HG03103 (cell line): ENCODE data around the gene QSOX2.
"Not testable (repeated sequence)": the region's sequence is repeated elsewhere in the genome, so short reads cannot be mapped to it uniquely, and the experiment has no call there.

ENCODE experiments used
- ATAC-seq: cut with Tn5 transposase; IDR thresholded peaks from one replicate; pipeline ENCODE4 v1.9.1; 2021; ENCODE audit warnings: low read depth; ENCODE audit not compliant: unreplicated experiment

QSOX2 gene

GRCh38 chr9:136282272-136282861 is 36.8 kb upstream of the QSOX2 start:
- ATAC-seq: no peak

DNA sequence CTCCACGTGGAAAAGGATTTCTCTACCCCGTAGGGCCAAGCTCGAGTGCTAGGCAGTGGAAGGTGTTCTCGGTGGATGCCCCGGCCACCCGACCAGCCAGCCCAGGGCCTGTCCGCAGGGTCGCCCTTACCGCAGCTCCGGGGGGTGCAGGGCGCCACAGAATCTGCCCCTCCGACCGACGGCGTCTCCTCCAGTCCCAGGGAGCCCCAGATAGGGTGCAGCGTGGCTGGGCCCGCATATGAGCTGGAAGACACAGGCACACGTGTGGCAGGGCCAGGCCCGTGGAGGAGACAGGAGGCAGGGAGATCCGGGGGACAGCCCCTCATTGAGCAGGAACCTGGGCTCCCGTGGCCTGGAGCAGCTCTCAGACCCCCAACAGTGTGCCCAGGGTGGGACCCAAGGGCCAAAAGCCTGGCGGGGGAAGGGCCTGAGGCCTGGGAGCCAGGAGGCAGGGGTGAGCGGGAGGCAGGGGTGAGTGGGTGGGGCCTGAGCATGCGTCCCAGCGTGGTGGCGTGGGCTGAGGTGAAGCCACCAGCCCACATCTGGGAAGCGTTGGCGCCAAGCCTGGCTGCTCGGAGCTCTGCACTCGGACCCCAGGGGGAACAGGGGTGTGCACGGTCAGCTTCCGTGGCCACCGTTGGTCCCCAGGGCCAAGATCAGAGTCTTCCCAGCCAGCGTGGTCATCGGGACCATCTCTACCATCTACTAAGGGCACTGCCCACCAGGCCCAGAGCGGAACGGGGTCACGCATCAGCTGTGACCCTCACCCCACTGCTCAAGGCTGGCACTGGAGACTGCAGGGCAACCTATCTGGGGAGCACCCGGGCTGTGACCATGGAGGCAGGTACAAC is 36.0 kb upstream of the QSOX2 start:
- no peak for ATAC-seq

DNA sequence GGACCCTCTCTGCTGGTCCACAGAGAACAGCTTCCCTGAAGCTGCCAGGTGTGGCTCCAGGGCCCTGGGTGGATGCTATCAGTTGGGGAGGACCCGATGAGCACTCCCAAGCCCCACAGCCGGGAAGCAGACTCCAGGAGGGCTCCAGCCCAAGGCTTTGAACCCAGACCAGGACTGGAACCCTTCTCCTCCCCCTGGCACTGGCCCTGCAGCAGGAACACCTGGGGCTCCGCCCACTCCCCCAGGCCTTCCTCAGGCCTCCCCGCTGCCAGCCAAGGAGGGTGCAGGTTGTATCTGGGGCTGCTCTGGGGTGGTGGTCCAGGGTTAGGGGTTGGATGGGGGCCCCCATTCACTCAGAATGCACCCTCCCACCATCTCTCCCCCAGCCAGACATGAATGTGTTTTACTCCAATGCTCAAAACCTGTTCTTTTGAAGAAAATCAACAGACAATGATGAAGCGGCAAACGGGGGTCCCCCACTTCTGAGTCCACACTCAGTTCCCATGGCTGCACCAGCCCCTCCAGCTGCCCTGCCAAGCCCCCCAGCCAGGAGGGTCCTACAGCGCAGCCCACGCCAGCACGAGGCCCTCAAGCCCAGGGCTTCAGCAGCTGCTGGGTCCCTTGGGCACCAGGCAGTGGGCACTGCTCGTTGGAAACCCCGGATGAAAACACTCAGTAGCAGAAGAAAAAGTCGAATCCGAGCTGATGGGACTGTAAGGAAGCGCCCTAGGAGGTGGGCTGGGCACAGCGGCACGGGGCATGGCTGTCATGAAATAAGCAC is 35.1 kb upstream of the QSOX2 start:
- ATAC-seq: no peak

- ATAC-seq: no peak
These were observed 33.9 kb upstream of the QSOX2 start for GRCh38 chr9:136279471-136279870.

DNA sequence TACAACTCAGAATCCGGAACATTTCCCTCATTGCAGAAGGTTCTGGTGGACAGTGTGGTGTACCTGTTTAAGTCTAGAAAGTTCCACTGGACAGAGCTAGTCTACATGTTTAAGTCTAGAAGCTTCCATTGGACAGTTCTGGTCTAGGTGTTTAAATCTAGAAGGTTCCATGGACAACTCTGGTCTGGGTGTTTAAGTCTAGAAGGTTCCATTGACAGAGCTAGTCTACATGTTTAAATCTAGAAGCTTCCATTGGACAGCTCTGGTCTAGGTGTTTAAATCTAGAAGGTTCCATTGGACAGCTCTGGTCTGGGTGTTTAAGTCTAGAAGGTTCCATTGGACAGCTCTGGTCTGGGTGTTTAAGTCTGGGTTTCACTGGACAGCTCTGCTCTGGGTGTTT is 33.3 kb upstream of the QSOX2 start:
- no peak for ATAC-seq

DNA sequence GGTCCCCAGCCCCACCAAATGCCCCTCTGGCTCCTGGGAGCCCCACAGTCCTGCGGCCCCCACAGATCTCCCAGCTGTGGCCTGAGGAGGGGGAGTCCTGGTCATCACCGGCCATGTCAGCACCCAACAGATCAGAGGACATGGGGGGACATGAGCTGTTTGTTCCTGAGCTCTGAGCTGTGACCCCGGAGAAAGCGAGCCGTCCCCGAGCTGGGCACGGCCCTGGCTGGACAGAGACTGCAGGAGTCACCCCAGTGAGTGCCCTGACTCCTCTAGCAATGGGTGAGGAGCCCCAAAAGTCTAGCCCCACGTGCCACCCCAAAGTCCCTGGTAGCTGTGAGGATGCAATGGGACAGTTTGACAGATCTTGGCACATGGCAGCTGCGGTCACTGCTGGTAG is 32.6 kb upstream of the QSOX2 start:
- ATAC-seq: no peak

DNA sequence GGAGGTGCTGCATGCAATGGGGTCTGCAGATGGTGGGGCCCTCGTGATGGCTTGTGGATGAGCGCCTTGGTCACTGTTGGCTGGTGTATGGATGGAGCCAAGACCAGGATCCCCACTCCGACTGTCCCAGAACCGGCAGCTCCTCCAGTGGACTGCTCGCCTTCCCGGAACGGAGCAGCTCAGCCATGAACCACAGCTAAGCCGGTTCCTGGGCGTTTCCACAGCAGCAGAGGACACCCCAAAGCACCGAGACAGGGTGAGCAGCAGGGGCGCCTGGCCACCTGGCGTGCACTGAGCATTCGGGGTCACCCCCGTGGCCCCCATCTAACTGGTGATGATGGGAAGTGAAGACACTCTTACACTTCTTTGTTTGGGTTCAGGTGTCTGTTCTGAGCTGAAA is 32.1 kb upstream of the QSOX2 start:
- ATAC-seq: no peak

GRCh38 chr9:136276716-136277115 is 31.1 kb upstream of the QSOX2 start:
- ATAC-seq: no peak

DNA sequence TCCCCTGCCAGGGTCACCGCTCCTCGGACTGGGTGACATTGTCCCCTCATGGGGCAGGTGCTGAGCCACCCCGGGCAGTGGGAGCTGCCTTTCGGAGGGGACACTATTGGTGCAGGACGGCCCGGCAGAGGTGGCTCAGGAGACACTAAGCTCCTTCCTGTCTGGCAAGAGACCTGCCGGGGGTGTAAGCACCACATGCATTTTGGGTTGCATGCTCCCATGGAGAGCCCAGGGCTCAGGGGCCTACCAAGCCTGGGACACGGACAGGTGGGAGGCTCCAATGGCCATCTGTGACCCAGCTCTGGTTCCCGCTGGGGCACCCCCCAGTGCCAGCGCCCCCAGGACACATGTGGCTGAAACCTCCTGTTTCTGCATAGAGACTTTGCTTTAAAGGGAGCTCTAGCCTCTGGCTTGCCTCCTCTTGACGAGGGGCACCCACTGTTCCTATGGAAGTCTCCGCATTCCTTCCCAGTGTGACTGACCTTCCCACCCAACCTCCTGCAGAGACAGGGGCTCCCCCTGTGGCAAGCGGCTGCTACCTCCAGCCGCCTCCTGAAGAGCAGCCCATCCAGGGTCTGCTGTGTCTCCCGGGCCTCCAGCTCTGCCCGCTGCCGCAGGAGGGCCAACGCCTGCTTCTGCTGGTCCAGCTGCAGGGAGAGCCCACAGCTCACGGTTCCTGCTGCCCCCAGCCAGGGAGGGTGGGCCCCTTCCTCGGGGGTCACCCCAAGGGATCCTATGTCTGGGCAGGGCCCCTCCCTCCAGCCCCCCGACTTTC is 30.2 kb upstream of the QSOX2 start:
- no peak for ATAC-seq

- ATAC-seq: no peak
These were observed 29.4 kb upstream of the QSOX2 start for GRCh38 chr9:136274786-136275654.

- ATAC-seq: no peak
These were observed 28.5 kb upstream of the QSOX2 start for GRCh38 chr9:136273921-136274785.

DNA sequence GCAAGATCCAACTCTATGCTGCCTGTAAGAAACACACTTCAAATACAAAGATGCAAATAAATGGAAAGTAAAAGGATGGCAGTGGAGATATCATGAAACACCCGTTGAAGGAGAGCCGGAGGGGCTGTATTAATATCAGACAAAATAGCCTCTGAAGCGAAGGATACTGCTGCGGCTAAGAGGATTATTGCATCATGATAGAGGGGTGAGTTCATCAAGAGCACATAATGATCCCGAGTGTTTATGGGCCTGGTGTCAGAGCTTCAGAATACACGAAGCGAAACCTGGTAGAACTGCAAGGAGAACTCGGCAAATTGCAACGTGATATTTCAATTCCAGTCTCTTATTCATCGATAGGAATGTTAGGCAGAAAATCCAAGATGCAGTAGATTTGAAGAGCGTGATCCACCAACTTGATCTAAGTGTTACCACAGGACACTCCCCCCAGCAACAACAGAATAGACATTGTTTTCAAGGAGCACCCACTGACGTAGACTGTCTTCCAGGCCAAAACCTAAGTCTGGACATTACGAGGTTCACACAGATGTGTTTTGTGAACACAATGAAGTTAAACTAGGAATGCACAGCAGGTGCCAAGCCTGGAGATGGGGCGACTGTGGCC is 27.7 kb upstream of the QSOX2 start:
- no peak for ATAC-seq

- ATAC-seq: no peak
These were observed 24.6 kb upstream of the QSOX2 start for GRCh38 chr9:136270173-136270705.

GRCh38 chr9:136268735-136269134 is 23.1 kb upstream of the QSOX2 start:
- ATAC-seq: no peak

- no peak for ATAC-seq
These were observed 22.7 kb upstream of the QSOX2 start for GRCh38 chr9:136268318-136268717.

GRCh38 chr9:136267261-136268111 is 21.9 kb upstream of the QSOX2 start:
- peak; percentile 78 for ATAC-seq

GRCh38 chr9:136266641-136267040 is 21.0 kb upstream of the QSOX2 start:
- not testable (repeated sequence) for ATAC-seq
